Measurements from ENCODE around the gene FABP7.
"Not testable (repeated sequence)": the region's sequence is repeated elsewhere in the genome, so short reads cannot be mapped to it uniquely, and the experiment has no call there.

- not testable (repeated sequence) for TF ChIP-seq CTCF, POLR2A (IDR thresholded peaks at IDR 0.05)
Measured at GRCh38 chr6:122744247-122744646, 35.3 kb upstream of the FABP7 start.
